SU-DHL-6 (cell line): ENCODE measurements around the gene NPFFR1.

Experiments used
- H2AFZ ChIP-seq: fragments of 200-600 bp; sonication (generic); 2 replicates; pipeline ENCODE4 v1.6.1; 2014; ENCODE audit warnings: low read depth, mild to moderate bottlenecking, moderate library complexity, mixed read lengths, antibody characterized with exemption, low read length; ENCODE audit not compliant: severe bottlenecking
- H3F3A ChIP-seq: fragments of 200-600 bp; shearing (Covaris generic); 2 replicates; pipeline ENCODE4 v1.6.0; 2016; ENCODE audit warnings: antibody characterized with exemption, mild to moderate bottlenecking; ENCODE audit not compliant: insufficient read depth
- H3K27ac ChIP-seq: fragments of 200-600 bp; sonication (generic); 2 replicates; pipeline ENCODE4 v1.5.1; 2016; ENCODE audit warnings: low read depth, mild to moderate bottlenecking, low read length, moderate library complexity, mixed read lengths
- H3K27me3 ChIP-seq: fragments of 200-600 bp; sonication (generic), shearing (Covaris generic); 2 replicates; pipeline ENCODE4 v1.6.0; 2014; ENCODE audit warnings: mild to moderate bottlenecking, low read length
- H3K36me3 ChIP-seq: fragments of 200-600 bp; sonication (generic); 2 replicates; pipeline ENCODE4 v1.6.1; 2014; ENCODE audit warnings: mild to moderate bottlenecking, low read length, mixed read lengths
- H3K4me2 ChIP-seq: fragments of 300-600, 200-600 bp; shearing (Covaris generic), sonication (generic); 2 replicates; pipeline ENCODE4 v1.6.0; 2014; ENCODE audit warnings: low read length, low read depth, mild to moderate bottlenecking; ENCODE audit not compliant: poor library complexity, severe bottlenecking
- H3K4me3 ChIP-seq: fragments of 200-600 bp; sonication (generic); 2 replicates; pipeline ENCODE4 v1.5.1; 2014; ENCODE audit warnings: antibody characterized with exemption, low read length, mild to moderate bottlenecking, mixed read lengths; ENCODE audit not compliant: insufficient read depth, poor library complexity, severe bottlenecking
- H3K79me2 ChIP-seq: fragments of 200-600 bp; sonication (generic); 2 replicates; pipeline ENCODE4 v1.6.1; 2014; ENCODE audit warnings: mild to moderate bottlenecking, low read length, moderate library complexity; ENCODE audit not compliant: insufficient read depth
- H3K9ac ChIP-seq: fragments of 200-600 bp; sonication (generic); 2 replicates; pipeline ENCODE4 v1.7.0; 2014; ENCODE audit warnings: mild to moderate bottlenecking, low read length
- H3K9me2 ChIP-seq: fragments of 200-600 bp; sonication (generic); replicated peaks from 2 replicates; pipeline ENCODE4 v1.6.1; 2014; ENCODE audit warnings: low read length; ENCODE audit not compliant: insufficient read depth
- H3K9me3 ChIP-seq: fragments of 200-600 bp; sonication (generic); 2 replicates; pipeline ENCODE4 v1.6.1; 2014; ENCODE audit warnings: low read length, mixed read lengths; ENCODE audit not compliant: insufficient read depth
- H4K20me1 ChIP-seq: fragments of 200-600 bp; sonication (generic); 2 replicates; pipeline ENCODE4 v1.6.1; 2014; ENCODE audit warnings: low read depth, mild to moderate bottlenecking, antibody characterized with exemption, low read length, moderate library complexity, mixed read lengths
- CTCF ChIP-seq: fragments of 200-600 bp; sonication (generic); IDR thresholded peaks from one replicate; pipeline ENCODE4 v1.5.1; 2017; ENCODE audit warnings: antibody characterized with exemption, mild to moderate bottlenecking, low read length, moderate library complexity; ENCODE audit not compliant: insufficient read depth, poor library complexity, severe bottlenecking
- EZH2phosphoT487 ChIP-seq: fragments of 200-600 bp; sonication (generic), shearing (Covaris generic); conservative IDR thresholded peaks from 2 replicates; pipeline ENCODE4 v1.6.1; 2018; ENCODE audit warnings: mild to moderate bottlenecking, antibody characterized with exemption, low read length, moderate library complexity, mixed read lengths

NPFFR1 gene, protein sequence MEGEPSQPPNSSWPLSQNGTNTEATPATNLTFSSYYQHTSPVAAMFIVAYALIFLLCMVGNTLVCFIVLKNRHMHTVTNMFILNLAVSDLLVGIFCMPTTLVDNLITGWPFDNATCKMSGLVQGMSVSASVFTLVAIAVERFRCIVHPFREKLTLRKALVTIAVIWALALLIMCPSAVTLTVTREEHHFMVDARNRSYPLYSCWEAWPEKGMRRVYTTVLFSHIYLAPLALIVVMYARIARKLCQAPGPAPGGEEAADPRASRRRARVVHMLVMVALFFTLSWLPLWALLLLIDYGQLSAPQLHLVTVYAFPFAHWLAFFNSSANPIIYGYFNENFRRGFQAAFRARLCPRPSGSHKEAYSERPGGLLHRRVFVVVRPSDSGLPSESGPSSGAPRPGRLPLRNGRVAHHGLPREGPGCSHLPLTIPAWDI

GRCh38 chr10:70283445-70284399, at the start of gene NPFFR1:
TSS of gene NPFFR1 (minus strand) at chr10:70284004. CDS start at chr10:70283676, 328 bp downstream.
- H3F3A ChIP-seq, result no peaks in the 10 kb centered on the region
- H3K36me3 ChIP-seq, result no peaks in the 10 kb centered on the region
- H3K27ac ChIP-seq, result no peak within 1 kb of the TSS
- H3K4me3 ChIP-seq, result no peak within 1 kb of the TSS
- no peak within 1 kb of the TSS for H3K4me2 ChIP-seq
- H3K79me2 ChIP-seq, result no peaks in the 10 kb centered on the region
- no peak within 1 kb of the TSS for H2AFZ ChIP-seq
- no peaks in the 10 kb centered on the region for H3K9me3 ChIP-seq
- TF ChIP-seq EZH2phosphoT487, result no peak
- TF ChIP-seq CTCF, result no peak
- H3K27me3 ChIP-seq, result no peaks in the 10 kb centered on the region
- H3K9me2 ChIP-seq, result no peaks in the 10 kb centered on the region
- H4K20me1 ChIP-seq, result no peaks in the 10 kb centered on the region
- no peak within 1 kb of the TSS for H3K9ac ChIP-seq

- Histone ChIP-seq H2AFZ (no peak overlapping the region), H3K79me2 (no peaks in the 10 kb centered on the region), H3K27me3 (no peaks in the 10 kb centered on the region), H3K9me3 (no peaks in the 10 kb centered on the region), H3K4me2 (no peak overlapping the region), H3K9ac (no peak overlapping the region), H3F3A (no peaks in the 10 kb centered on the region), H3K4me3 (no peak overlapping the region), H4K20me1 (no peaks in the 10 kb centered on the region), H3K9me2 (no peaks in the 10 kb centered on the region), H3K27ac (no peak overlapping the region), H3K36me3 (no peaks in the 10 kb centered on the region)
- no peak for TF ChIP-seq CTCF
- TF ChIP-seq EZH2phosphoT487, result no peak
Observed at GRCh38 chr10:70333268-70333667, 49.5 kb upstream of the NPFFR1 start.

DNA sequence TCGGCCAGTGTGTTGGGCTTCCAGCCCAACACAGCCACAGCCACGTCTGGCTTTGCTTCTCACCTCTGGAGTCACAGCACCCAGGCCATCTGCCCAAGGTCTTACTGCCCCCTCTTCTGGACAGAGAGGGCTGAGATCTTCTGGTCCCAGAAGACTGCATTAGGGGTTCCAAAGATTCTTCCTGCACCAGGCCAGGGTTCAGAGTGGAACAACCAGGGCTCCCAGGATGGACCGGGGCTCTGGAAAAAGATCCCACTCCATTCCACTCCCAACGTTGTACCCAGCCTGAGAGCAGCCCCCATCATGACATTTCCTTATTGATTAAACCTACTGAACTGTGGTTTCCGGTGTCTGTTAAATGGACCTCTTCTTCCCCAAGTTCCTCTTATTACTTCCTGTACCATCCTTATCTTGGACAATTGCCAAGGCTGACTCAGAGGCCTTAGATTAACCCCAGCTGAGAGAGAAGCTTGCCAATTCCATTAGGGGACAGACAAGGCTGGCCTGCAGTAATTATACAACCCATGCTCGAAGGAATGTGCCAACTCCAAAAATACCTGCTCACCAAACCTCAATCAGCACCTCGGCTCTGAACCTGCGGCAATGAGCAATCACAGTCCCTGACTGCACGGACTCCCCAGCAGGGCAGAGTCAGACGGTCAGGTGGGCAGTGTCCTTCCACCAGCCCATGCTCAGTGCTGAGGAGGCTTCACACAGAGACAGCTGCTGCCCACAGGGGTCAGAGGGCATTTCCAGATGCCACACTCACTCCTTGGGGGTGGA, 47.9 kb upstream of the NPFFR1 start:
- no peaks in the 10 kb centered on the region for H3K27me3 ChIP-seq
- H3K79me2 ChIP-seq, result no peaks in the 10 kb centered on the region
- TF ChIP-seq EZH2phosphoT487, result no peak
- no peaks in the 10 kb centered on the region for H3K9me2 ChIP-seq
- no peak overlapping the region for H3K4me2 ChIP-seq
- no peak overlapping the region for H3K4me3 ChIP-seq
- H3K36me3 ChIP-seq, result no peaks in the 10 kb centered on the region
- H3F3A ChIP-seq, result no peaks in the 10 kb centered on the region
- H4K20me1 ChIP-seq, result no peaks in the 10 kb centered on the region
- H3K9me3 ChIP-seq, result no peaks in the 10 kb centered on the region
- H2AFZ ChIP-seq, result no peak overlapping the region
- no peak overlapping the region for H3K27ac ChIP-seq
- no peak overlapping the region for H3K9ac ChIP-seq
